HFFc6 (cell line): ENCODE data around the gene EXTL1. TPM values are rescaled to one million over a fixed set of nuclear protein-coding genes. Genes with fewer than 3 reads are reported as not detected.

Experiments
- DNase-seq: peaks from one replicate; pipeline ENCODE4 v3.0.0-alpha.2; 2018
- H3K27ac Mint-ChIP-seq: 2 replicates; pipeline ENCODE4 v1.8.0; 2020; ENCODE audit warnings: mild to moderate bottlenecking, mixed read lengths
- H3K27me3 Mint-ChIP-seq: 2 replicates; pipeline ENCODE4 v1.8.0; 2021; ENCODE audit warnings: mild to moderate bottlenecking, moderate library complexity, mixed read lengths; ENCODE audit not compliant: insufficient read depth
- H3K36me3 Mint-ChIP-seq: 2 replicates; pipeline ENCODE4 v1.8.0; 2021; ENCODE audit warnings: low read depth, mixed read lengths
- H3K4me1 Mint-ChIP-seq: 2 replicates; pipeline ENCODE4 v1.8.0; 2020; ENCODE audit warnings: low read depth, mixed read lengths
- H3K4me3 Mint-ChIP-seq: 2 replicates; pipeline ENCODE4 v1.8.0; 2020; ENCODE audit warnings: mild to moderate bottlenecking, moderate library complexity, mixed read lengths
- H3K9me3 Mint-ChIP-seq: 2 replicates; pipeline ENCODE4 v1.8.0; 2020; ENCODE audit warnings: mild to moderate bottlenecking, mixed read lengths
- CTCF ChIP-seq: fragments of 200-600 bp; sonication (generic); IDR thresholded peaks from 2 replicates; pipeline ENCODE4 v1.5.0; 2021; ENCODE audit warnings: antibody characterized with exemption, mild to moderate bottlenecking
- long read RNA-seq: library from polyadenylated mRNA; unstranded; transcript quantifications from one replicate; pipeline ENCODE4 v2.0.0, GENCODE V29; 2019
- total RNA-seq, 6 experiments: library from RNA; stranded (reverse); fragmentation: NEBNext Ultra II Directional; extraction: Animal tissue kit (Norgen Biotek cat#: 25700); gene quantifications; 2 replicates in 1 of 6; 3 replicates in 5 of 6; pipeline ENCODE4 v1.2.3, GENCODE V29; 2021

Gene EXTL1
- 10 to 100 TPM in 3 of 6 experiments, 1 to 10 TPM in 3; 8.1 to 22.9 (median 9.4) TPM for total RNA-seq
- long read RNA-seq, full-length matches to known transcripts: 9 of 16 reads
- long read RNA-seq, partial matches to known transcripts: 3 of 16 reads
- long read RNA-seq, other reads (novel, unspliced or antisense): 4 of 16 reads

GRCh38 chr1:26021647-26022403, at the start of gene EXTL1:
EXTL1 (plus strand) TSS chr1:26021775; CDS start chr1:26022647, 872 bp downstream.
- Mint-ChIP-seq H3K27me3 (no peaks in the 10 kb centered on the region; the same call in 1 of the 2 replicates), H3K4me3 (peak within 1 kb of the TSS; percentile 95), H3K27ac (peak within 1 kb of the TSS; percentile 92)

GRCh38 chr1:25971811-25972180, 49.8 kb upstream of the EXTL1 start:
- no peak for TF ChIP-seq CTCF
- Mint-ChIP-seq H3K4me3 (no peak overlapping the region), H3K27me3 (peaks cover 1% of the 10 kb centered on the region), H3K36me3 (peaks cover 42% of the 10 kb centered on the region), H3K9me3 (no peaks in the 10 kb centered on the region), H3K27ac (no peak overlapping the region), H3K4me1 (peaks cover 5% of the 10 kb centered on the region; the same call in 1 of the 2 replicates)
- no peak for DNase-seq

More at GRCh38 chr1:26021647-26022403, at the start of gene EXTL1:
- Mint-ChIP-seq H3K4me1 (peaks cover 76% of the 10 kb centered on the region), H3K36me3 (no peaks in the 10 kb centered on the region; the same call in 1 of the 2 replicates), H3K9me3 (no peaks in the 10 kb centered on the region)
- peak; percentile 39 for DNase-seq
- no peak for TF ChIP-seq CTCF

- Mint-ChIP-seq H3K9me3 (no peaks in the 10 kb centered on the region), H3K27me3 (no peaks in the 10 kb centered on the region), H3K27ac (no peak overlapping the region), H3K4me1 (peaks cover 5% of the 10 kb centered on the region; the same call in 1 of the 2 replicates), H3K4me3 (no peak overlapping the region), H3K36me3 (peaks cover 29% of the 10 kb centered on the region)
- no peak for TF ChIP-seq CTCF
- no peak for DNase-seq
Measured at GRCh38 chr1:25973610-25974321, 47.8 kb upstream of the EXTL1 start.

GRCh38 chr1:25977801-25978200, 43.8 kb upstream of the EXTL1 start:
- peaks cover 32% of the 10 kb centered on the region for H3K36me3 Mint-ChIP-seq
- TF ChIP-seq CTCF: no peak
- no peak for DNase-seq
- no peaks in the 10 kb centered on the region for H3K9me3 Mint-ChIP-seq
- H3K27me3 Mint-ChIP-seq: no peaks in the 10 kb centered on the region
- H3K4me3 Mint-ChIP-seq: no peak overlapping the region
- no peak overlapping the region for H3K27ac Mint-ChIP-seq
- peaks cover 5% of the 10 kb centered on the region; the same call in 1 of the 2 replicates for H3K4me1 Mint-ChIP-seq

- TF ChIP-seq CTCF: no peak
- H3K4me1 Mint-ChIP-seq: peaks cover 5% of the 10 kb centered on the region; the same call in 1 of the 2 replicates
- no peak for DNase-seq
- H3K9me3 Mint-ChIP-seq: no peaks in the 10 kb centered on the region
- no peaks in the 10 kb centered on the region for H3K27me3 Mint-ChIP-seq
- H3K27ac Mint-ChIP-seq: no peak overlapping the region
- H3K4me3 Mint-ChIP-seq: no peak overlapping the region
- peaks cover 37% of the 10 kb centered on the region for H3K36me3 Mint-ChIP-seq
Measured at GRCh38 chr1:25978403-25978802, 43.2 kb upstream of the EXTL1 start.
